HL-60 (cell line): ENCODE data around the gene ESR1.

Experiments used
- DNase-seq, 2 experiments: peaks; one replicate each; pipeline ENCODE4 v3.0.0-alpha.2; 2010 to 2020; ENCODE audit warnings: low read depth in 1 of 2, low spot score in 1 of 2
- H3K27ac ChIP-seq: fragments of 250-450 bp; sonication (Bioruptor Pico); replicated peaks from 2 replicates; pipeline ENCODE4 v1.5.1; 2020; ENCODE audit warnings: mild to moderate bottlenecking, moderate library complexity
- H3K27me3 ChIP-seq: fragments of 250-450 bp; sonication (Bioruptor Pico); 2 replicates; pipeline ENCODE4 v1.5.1; 2021; ENCODE audit warnings: mild to moderate bottlenecking, moderate library complexity; ENCODE audit not compliant: insufficient read depth, poor library complexity, severe bottlenecking
- H3K4me3 ChIP-seq: replicated peaks from 2 replicates; pipeline ENCODE4 v1.5.1; 2011; ENCODE audit warnings: mild to moderate bottlenecking, control low read depth, low read length; ENCODE audit not compliant: insufficient read depth
- CTCF ChIP-seq: IDR thresholded peaks from one replicate; pipeline ENCODE4 v1.5.1; 2011; ENCODE audit warnings: low read length, control low read depth, inconsistent platforms; ENCODE audit not compliant: insufficient read depth
- GABPA ChIP-seq: IDR thresholded peaks from 2 replicates; pipeline ENCODE4 v1.6.1; 2012; ENCODE audit warnings: low read depth
- POLR2AphosphoS5 ChIP-seq: IDR thresholded peaks from 2 replicates; pipeline ENCODE4 v1.6.1; 2012; ENCODE audit warnings: low read depth
- SPI1 ChIP-seq: IDR thresholded peaks from 2 replicates; pipeline ENCODE4 v1.6.1; 2012; ENCODE audit warnings: low read depth, mild to moderate bottlenecking, borderline replicate concordance
- TF ChIP-seq, protein P1 (sequence below): IDR thresholded peaks from 2 replicates; pipeline ENCODE4 v1.6.1; 2012; ENCODE audit warnings: low read depth; ENCODE audit not compliant: insufficient replicate concordance

ESR1 gene

DNA sequence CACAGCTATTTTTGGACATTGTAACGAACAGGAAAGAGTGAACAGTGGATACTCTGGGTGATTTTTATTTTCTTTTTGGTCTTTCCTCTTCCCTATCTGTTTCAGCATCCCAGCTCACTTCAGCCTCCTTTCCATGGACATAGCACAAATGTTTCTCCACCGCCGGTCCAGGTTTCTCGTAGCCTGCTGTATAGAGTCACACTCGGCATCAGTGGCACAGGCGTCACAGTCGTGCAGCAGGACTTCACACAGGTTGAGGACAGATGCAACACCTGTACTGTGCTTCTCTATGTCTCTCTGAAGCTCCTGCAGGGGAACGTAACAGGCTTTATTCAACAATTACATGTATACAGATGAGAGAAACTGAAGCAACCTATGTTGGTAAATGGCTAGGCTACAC lies 348.3 kb downstream of the ESR1 start:
- no peak for DNase-seq
- no peak overlapping the region for H3K27ac ChIP-seq
- H3K4me3 ChIP-seq: no peak overlapping the region
- H3K27me3 ChIP-seq: no peaks in the 10 kb centered on the region
- no peak for TF ChIP-seq GABPA
- TF ChIP-seq CTCF: no peak
- TF ChIP-seq, protein P1, sequence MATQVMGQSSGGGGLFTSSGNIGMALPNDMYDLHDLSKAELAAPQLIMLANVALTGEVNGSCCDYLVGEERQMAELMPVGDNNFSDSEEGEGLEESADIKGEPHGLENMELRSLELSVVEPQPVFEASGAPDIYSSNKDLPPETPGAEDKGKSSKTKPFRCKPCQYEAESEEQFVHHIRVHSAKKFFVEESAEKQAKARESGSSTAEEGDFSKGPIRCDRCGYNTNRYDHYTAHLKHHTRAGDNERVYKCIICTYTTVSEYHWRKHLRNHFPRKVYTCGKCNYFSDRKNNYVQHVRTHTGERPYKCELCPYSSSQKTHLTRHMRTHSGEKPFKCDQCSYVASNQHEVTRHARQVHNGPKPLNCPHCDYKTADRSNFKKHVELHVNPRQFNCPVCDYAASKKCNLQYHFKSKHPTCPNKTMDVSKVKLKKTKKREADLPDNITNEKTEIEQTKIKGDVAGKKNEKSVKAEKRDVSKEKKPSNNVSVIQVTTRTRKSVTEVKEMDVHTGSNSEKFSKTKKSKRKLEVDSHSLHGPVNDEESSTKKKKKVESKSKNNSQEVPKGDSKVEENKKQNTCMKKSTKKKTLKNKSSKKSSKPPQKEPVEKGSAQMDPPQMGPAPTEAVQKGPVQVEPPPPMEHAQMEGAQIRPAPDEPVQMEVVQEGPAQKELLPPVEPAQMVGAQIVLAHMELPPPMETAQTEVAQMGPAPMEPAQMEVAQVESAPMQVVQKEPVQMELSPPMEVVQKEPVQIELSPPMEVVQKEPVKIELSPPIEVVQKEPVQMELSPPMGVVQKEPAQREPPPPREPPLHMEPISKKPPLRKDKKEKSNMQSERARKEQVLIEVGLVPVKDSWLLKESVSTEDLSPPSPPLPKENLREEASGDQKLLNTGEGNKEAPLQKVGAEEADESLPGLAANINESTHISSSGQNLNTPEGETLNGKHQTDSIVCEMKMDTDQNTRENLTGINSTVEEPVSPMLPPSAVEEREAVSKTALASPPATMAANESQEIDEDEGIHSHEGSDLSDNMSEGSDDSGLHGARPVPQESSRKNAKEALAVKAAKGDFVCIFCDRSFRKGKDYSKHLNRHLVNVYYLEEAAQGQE: no peak
- TF ChIP-seq POLR2AphosphoS5: no peak
- TF ChIP-seq SPI1: no peak

- H3K27ac ChIP-seq: no peak overlapping the region
- DNase-seq: no peak
- H3K4me3 ChIP-seq: no peak overlapping the region
- no peaks in the 10 kb centered on the region for H3K27me3 ChIP-seq
- TF ChIP-seq GABPA (no peak), CTCF (no peak), SPI1 (no peak), POLR2AphosphoS5 (no peak)
- TF ChIP-seq, protein P1: no peak
Observed at GRCh38 chr6:152160346-152160745, 352.9 kb downstream of the ESR1 start.

DNA sequence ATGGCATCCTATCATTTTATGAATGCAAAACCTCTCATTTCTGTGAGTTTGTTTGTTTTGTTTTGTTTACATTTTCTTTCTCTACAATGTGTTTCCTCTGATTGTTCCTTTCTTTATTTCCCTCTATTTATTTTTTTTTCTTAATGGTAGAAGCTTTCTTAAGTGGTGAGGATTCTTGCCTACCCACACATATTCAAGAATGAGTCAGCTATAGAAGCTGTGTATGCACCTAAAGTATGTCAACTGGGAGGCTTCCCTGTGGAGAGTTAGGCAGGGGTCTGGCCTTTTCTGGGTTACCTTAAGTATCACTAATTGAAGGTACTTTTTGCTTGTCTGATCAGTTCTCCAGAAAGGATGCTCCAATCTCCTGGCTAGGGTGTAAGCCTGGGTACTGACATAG lies 354.0 kb downstream of the ESR1 start:
- DNase-seq: no peak
- no peak overlapping the region for H3K27ac ChIP-seq
- TF ChIP-seq, protein P1: no peak
- no peak for TF ChIP-seq SPI1
- no peak for TF ChIP-seq GABPA
- no peak for TF ChIP-seq CTCF
- TF ChIP-seq POLR2AphosphoS5: no peak
- H3K27me3 ChIP-seq: no peaks in the 10 kb centered on the region
- no peak overlapping the region for H3K4me3 ChIP-seq
